ENCODE data around the gene PALM2AKAP2. TPM values are rescaled to one million over a fixed set of nuclear protein-coding genes. Genes with fewer than 3 reads are reported as not detected.
A peak's percentile ranks its signal among the peaks of the same experiment; 100 is the strongest.
"Not testable (repeated sequence)": the region's sequence is repeated elsewhere in the genome, so short reads cannot be mapped to it uniquely, and the experiment has no call there.

PALM2AKAP2 gene
- total RNA-seq, 1 experiment from 2014 or later, result 1.1 TPM

DNA sequence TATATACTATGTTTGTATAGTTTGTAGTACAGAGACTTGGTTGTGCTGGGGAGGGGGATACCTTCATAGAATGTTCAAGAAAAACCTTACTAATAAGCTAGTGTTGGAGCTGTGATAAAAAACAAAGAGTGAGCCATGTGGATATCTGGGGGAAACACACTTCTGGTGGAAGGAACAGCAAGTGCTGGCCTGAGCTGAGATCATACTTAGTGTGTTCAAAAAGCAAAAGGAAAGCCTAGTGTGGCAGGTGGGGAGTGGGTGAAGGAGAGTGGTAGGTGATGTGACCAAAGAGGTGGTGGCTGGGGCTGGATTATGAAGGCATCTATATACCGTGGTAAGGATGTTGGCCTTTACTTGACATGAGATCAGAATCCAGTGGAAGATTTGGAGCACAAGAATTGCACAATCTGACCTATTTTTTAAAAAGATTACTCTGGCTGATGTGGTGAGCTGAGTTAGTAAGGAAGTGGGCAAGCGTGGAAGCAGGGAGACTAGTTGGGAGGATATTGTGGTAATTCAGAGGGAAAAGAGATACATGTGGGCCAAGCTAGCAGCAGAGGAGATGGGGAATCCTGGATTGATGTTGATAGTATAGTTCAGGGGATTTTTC lies 26.6 kb downstream of the PALM2AKAP2 start:
- Histone ChIP-seq H3K27me3 (ENCODE audit: control insufficient read depth, insufficient read depth, low read length) (no peaks in the 10 kb centered on the region), H3K36me3 (replicated peaks; ENCODE audit: control insufficient read depth, insufficient read depth, low read length) (no peaks in the 10 kb centered on the region; the same call in 1 of the 2 replicates), H3K4me3 (ENCODE audit: insufficient read depth, low read depth, low read length) (no peak overlapping the region)
- DNase-seq, result no peak

DNA sequence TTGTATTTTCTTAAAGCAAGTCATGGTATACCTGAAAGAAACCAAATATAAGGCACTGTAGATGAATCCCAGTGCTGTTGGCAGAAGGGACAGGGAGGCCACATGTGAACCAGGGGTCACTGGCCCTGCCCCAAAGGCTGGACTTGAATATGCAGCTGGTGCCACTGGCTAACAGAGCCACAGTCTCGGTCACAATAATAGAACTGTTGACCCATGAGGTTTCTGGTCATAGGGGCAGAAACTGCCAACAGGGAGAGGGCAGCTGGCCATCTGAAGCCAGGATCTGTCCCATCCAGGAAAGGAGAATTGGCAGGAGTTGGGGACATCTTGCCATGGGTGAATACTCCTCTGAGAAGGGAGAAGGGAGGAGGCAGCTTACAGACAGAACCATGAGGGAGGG lies 31.9 kb downstream of the PALM2AKAP2 start:
- DNase-seq, result no peak
- no peaks in the 10 kb centered on the region for H3K27me3 ChIP-seq (ENCODE audit: control insufficient read depth, insufficient read depth, low read length)
- no peaks in the 10 kb centered on the region for H3K36me3 ChIP-seq (replicated peaks; ENCODE audit: control insufficient read depth, insufficient read depth, low read length)
- no peak overlapping the region for H3K4me3 ChIP-seq (ENCODE audit: insufficient read depth, low read depth, low read length)

DNA sequence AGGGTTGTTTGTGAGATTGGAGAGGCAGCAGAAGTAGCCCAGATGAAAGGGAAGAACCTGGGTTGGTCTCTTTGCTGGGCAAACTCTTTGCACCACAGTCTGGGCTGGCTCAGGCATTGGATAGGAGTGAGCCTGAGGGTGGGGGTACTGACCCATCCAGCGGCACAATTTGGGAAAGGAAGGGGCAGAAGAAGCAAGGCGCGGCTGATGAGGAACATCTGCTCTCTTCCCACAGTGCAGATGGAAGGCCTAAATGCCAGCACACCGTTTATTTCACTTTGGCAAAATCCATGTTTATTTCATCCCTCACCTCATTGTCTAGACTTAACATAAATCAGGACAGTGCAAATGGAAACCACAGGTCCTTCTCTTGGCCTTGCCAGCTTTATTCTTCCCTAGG lies 32.3 kb downstream of the PALM2AKAP2 start:
- Histone ChIP-seq H3K27me3 (ENCODE audit: control insufficient read depth, insufficient read depth, low read length) (no peaks in the 10 kb centered on the region), H3K4me3 (ENCODE audit: insufficient read depth, low read depth, low read length) (no peak overlapping the region)
- DNase-seq, result no peak

DNA sequence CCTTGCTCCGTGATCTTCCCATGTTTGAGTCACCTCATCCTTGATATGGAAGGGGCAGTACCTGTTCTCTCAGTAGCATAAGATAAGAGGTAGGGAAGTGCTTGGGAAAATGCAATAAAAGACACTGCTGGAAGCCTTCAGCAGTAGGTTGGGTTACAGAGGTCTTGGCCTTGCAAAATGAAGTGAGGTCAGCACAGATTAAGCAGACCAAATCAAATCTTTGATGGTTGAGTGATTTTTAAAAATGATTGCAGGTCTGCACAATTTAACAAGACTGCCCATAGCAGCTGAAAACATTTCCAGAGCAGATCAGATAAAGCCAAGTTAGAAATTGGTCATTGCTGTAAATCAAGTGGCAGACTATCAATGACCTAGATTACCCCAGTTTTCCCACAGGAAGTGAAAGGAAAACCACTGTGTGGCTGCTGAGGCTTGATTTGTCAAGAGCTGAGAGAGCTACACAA lies 32.9 kb downstream of the PALM2AKAP2 start:
- no peak for DNase-seq
- Histone ChIP-seq H3K36me3 (replicated peaks; ENCODE audit: control insufficient read depth, insufficient read depth, low read length) (no peaks in the 10 kb centered on the region), H3K27me3 (ENCODE audit: control insufficient read depth, insufficient read depth, low read length) (no peaks in the 10 kb centered on the region), H3K4me3 (ENCODE audit: insufficient read depth, low read depth, low read length) (no peak overlapping the region)

More for the DNA sequence above, 32.3 kb downstream of the PALM2AKAP2 start:
- no peaks in the 10 kb centered on the region for H3K36me3 ChIP-seq (replicated peaks; ENCODE audit: control insufficient read depth, insufficient read depth, low read length)

DNA sequence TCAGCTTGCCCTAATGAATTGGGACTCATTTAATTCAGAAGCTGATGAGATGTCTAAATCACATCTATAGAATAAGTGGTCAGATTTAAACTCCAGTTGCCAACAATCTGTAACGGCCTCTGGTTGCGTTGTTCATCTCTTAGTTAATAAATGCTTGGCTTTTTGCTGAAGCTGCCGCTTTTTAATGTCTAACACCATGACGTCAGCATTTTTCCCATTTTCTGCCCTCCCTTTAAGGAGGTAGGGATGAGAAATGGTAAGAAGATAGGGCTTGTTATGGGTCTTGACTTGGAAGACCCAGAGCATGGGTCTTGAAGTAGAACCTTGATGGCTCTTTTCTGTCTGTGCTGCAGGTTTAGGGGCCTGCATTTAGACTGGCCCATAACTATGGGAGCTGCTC lies 33.3 kb downstream of the PALM2AKAP2 start:
- no peaks in the 10 kb centered on the region for H3K36me3 ChIP-seq (replicated peaks; ENCODE audit: control insufficient read depth, insufficient read depth, low read length)
- no peak for DNase-seq
- no peak overlapping the region for H3K4me3 ChIP-seq (ENCODE audit: insufficient read depth, low read depth, low read length)
- no peaks in the 10 kb centered on the region for H3K27me3 ChIP-seq (ENCODE audit: control insufficient read depth, insufficient read depth, low read length)

DNA sequence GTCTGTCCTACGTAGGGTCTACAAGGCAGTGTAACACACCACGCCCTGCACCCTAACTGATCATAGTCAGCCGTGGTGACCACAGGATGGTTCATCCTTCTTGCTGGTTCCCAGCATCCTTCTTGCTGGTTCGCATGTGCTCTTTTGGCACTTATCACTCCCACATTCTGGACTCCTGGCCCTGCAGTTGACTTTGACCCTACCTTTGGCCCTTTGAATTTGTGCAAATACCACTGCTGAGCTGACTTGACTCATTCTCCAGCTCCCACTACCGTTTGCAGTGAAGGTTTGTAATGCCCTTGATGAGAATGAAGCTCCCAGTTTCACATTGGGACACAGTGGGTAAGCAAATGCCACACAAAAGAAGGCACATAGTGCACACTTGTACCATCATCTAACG lies 33.8 kb downstream of the PALM2AKAP2 start:
- no peaks in the 10 kb centered on the region for H3K27me3 ChIP-seq (ENCODE audit: control insufficient read depth, insufficient read depth, low read length)
- H3K4me3 ChIP-seq (ENCODE audit: insufficient read depth, low read depth, low read length), result no peak overlapping the region
- H3K36me3 ChIP-seq (replicated peaks; ENCODE audit: control insufficient read depth, insufficient read depth, low read length), result no peaks in the 10 kb centered on the region
- DNase-seq, result no peak

DNA sequence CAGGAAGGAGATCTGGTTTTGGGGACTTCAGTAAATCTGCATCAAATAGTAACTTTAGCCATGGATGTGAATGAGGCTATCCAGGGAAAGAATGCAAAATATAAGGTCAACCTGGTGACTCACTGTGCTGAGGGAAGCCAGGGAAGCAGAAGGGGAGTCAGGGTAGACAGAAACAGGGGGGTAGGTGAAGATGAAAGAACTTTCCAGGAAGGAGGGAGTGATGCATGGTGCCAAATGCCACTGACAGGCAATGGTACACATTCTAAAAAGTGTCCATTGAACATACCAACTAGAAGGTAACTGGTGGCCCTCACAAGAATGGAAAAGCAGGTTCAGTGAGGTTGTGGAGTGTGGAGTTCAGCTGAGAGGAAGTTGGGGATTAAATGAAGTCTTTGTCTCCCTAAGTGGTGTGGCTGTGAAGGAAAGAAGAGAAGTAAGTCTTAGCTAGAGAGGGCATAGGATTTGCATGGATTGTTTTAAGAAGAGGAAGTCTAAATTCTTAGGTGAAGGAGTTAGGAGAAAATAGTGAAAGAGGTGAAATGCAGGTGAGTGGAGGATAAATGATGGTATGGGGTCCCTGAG lies 35.5 kb downstream of the PALM2AKAP2 start:
- no peak for DNase-seq
- Histone ChIP-seq H3K4me3 (ENCODE audit: insufficient read depth, low read depth, low read length) (no peak overlapping the region), H3K27me3 (ENCODE audit: control insufficient read depth, insufficient read depth, low read length) (no peaks in the 10 kb centered on the region), H3K36me3 (replicated peaks; ENCODE audit: control insufficient read depth, insufficient read depth, low read length) (no peaks in the 10 kb centered on the region)

DNA sequence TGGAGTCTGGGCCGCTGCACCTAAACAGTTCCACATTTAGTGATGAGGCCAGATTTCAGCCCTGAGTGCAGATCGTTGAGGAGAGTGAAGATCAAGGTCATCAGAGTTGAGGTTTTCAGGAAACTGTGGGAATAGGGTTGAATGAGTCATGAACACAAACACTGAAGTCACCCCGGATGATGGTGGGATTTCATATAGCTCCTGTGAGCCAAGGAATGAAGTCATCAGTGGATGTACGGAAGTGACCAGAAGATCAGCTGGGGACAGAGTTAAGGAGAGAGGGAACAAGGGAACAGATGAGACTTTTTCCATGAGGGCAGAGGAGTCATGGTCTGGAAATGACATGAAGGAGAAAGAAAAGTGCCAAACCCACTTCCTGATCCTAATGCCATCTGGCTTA lies 36.5 kb downstream of the PALM2AKAP2 start:
- Histone ChIP-seq H3K36me3 (replicated peaks; ENCODE audit: control insufficient read depth, insufficient read depth, low read length) (no peaks in the 10 kb centered on the region), H3K4me3 (ENCODE audit: insufficient read depth, low read depth, low read length) (no peak overlapping the region), H3K27me3 (ENCODE audit: control insufficient read depth, insufficient read depth, low read length) (no peaks in the 10 kb centered on the region)
- no peak for DNase-seq

DNA sequence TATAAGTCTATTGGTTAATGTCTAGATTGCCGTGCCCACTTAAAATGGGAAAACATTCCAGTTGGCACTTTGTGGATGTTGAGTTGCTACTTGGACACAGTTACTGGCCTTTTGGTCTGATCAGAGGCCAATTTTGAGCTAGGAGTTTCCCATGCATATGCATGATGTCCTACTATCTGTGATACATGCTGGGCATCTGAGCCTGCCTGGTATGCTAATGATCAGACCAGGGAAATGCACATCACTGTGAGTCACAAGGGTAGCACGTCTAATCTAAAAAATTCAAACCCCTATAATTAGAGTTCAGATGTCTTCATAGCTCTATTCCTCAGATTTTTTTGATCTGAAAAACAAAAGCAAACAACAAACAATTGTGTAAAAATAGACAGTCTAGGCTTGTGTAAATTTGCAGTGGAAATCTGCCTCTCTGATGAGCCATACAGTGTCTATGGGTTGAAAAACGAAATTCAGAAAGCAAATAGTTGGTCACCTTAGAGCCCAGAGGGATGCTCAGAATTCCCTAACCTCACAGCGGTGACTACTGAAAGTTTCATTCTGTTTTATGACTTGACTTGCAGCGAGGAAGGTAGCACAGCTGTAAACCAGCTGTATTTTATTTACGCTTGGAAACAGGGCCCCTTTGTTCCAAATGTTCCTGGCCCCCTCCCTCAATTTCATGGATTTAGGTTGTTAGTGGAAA lies 37.3 kb downstream of the PALM2AKAP2 start:
- Histone ChIP-seq H3K4me3 (ENCODE audit: insufficient read depth, low read depth, low read length) (no peak overlapping the region), H3K27me3 (ENCODE audit: control insufficient read depth, insufficient read depth, low read length) (no peaks in the 10 kb centered on the region), H3K36me3 (replicated peaks; ENCODE audit: control insufficient read depth, insufficient read depth, low read length) (no peaks in the 10 kb centered on the region)
- no peak for DNase-seq

DNA sequence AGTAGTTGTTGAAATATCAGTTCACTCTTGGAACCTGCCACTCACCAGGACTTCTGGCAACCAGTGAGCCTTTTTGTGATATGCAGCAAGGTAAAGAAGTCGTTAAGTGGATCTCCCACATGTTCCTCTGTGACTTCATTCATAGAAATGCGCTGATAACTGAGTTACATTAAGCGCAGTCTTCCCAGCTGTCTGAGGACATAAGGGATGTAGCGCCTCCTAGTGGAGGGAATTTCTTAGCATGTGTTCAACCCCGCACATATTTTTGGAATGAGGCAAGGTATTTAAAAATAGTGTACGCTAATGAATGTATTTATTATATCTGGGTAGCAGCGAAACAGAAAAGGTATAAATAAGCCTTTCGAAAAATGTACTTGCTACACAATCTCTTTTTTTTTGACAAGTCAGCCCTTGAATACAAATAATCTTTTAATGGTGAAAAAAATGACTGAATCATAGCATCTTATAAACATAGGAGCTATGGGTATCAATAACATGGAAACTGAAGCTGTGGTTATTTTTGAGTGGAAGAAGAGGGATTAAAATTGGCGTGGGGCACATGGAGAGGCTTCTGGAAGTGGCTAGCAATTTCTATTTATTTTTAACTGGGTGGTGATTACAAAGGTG lies 38.0 kb downstream of the PALM2AKAP2 start:
- H3K36me3 ChIP-seq (replicated peaks; ENCODE audit: control insufficient read depth, insufficient read depth, low read length), result no peaks in the 10 kb centered on the region
- no peaks in the 10 kb centered on the region for H3K27me3 ChIP-seq (ENCODE audit: control insufficient read depth, insufficient read depth, low read length)
- peak; percentile 51 for DNase-seq
- no peak overlapping the region for H3K4me3 ChIP-seq (ENCODE audit: insufficient read depth, low read depth, low read length)

DNA sequence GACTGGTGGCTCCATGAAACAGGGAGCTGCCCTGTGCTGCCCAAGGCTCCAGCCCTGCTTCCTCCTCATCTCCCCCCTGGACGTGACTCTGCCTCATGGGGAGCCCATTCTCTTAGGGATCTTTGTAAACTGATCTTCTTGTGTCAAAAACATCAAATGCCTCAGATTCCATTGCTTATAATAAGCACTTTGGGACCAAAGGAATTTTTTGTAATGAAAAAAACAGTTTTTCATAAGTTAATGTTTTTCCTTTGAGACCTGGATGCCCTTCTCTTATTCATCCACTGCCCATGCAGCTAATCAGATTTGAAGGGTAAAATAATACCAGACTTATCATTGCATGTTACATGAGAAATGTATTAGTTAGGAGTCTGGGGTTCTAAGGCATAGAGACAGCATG lies 41.7 kb downstream of the PALM2AKAP2 start:
- no peaks in the 10 kb centered on the region for H3K36me3 ChIP-seq (replicated peaks; ENCODE audit: control insufficient read depth, insufficient read depth, low read length)
- DNase-seq, result no peak
- H3K4me3 ChIP-seq (ENCODE audit: insufficient read depth, low read depth, low read length), result no peak overlapping the region
- no peaks in the 10 kb centered on the region for H3K27me3 ChIP-seq (ENCODE audit: control insufficient read depth, insufficient read depth, low read length)

DNA sequence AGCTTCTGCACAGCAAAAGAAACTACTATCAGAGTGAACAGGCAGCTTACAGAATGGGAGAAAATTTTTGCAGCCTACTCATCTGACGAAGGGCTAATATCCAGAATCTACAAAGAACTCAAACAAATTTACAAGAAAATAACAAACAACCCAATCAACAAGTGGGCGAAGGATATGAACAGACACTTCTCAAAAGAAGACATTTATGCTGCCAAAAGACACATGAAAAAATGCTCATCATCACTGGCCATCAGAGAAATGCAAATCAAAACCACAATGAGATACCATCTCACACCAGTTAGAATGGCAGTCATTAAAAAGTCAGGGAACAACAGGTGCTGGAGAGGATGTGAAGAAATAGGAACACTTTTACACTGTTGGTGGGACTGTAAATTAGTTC lies 45.4 kb downstream of the PALM2AKAP2 start:
- DNase-seq; H3K27me3 ChIP-seq (ENCODE audit: control insufficient read depth, insufficient read depth, low read length); H3K36me3 ChIP-seq (replicated peaks; ENCODE audit: control insufficient read depth, insufficient read depth, low read length); H3K4me3 ChIP-seq (ENCODE audit: insufficient read depth, low read depth, low read length): not testable (repeated sequence)

DNA sequence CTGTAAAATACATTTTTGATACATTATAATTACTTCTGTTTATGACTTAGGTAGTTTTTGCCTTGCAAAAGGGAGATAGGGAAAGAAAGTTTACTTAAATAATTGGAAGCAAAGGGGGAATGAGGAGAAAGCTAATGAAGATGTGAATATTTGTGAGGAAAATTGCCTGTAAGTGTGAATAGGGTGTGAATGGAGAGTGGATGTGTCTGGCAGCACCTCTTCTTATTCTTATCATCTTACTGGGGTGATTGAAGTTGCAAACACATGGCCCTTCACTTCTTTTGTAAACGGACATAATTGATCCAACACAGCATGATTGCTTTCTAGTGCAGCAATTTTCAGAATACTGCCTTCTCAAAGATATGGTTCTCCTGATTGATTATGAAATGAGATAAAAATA lies 46.6 kb downstream of the PALM2AKAP2 start:
- no peak overlapping the region for H3K4me3 ChIP-seq (ENCODE audit: insufficient read depth, low read depth, low read length)

DNA sequence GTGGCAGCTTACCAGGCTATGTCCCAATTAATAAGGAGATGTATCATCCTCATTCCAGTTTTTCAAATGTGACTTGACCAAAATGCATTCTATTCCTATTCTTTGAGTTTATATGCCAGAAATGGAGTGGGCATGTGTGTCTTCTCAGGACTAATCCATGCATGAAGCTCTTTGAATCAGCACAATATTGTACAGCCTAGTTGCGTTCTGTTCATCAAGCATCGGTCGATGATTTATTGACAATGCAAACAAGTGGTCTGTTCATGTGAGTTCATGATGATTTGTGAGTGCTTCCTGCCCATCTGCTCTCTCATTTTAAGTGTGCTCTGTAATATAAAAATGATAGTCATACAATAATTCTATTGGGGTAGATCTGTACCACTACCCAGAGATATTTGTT lies 48.3 kb downstream of the PALM2AKAP2 start:
- no peak for DNase-seq
- Histone ChIP-seq H3K27me3 (ENCODE audit: control insufficient read depth, insufficient read depth, low read length) (no peaks in the 10 kb centered on the region), H3K36me3 (replicated peaks; ENCODE audit: control insufficient read depth, insufficient read depth, low read length) (no peaks in the 10 kb centered on the region), H3K4me3 (ENCODE audit: insufficient read depth, low read depth, low read length) (no peak overlapping the region)

More for the DNA sequence above, 46.6 kb downstream of the PALM2AKAP2 start:
- Histone ChIP-seq H3K27me3 (ENCODE audit: control insufficient read depth, insufficient read depth, low read length) (no peaks in the 10 kb centered on the region), H3K36me3 (replicated peaks; ENCODE audit: control insufficient read depth, insufficient read depth, low read length) (no peaks in the 10 kb centered on the region)
- DNase-seq, result no peak

Measured in H7 (cell line).